ENCODE results near the gene SRP19. TPM values are rescaled to one million over a fixed set of nuclear protein-coding genes. Genes with fewer than 3 reads are reported as not detected.
A peak's percentile ranks its signal among the peaks of the same experiment; 100 is the strongest.

Gene SRP19
- total and polyA plus RNA-seq, 12 donors, result 19.4 to 80.1 (median 26.9) TPM

DNA sequence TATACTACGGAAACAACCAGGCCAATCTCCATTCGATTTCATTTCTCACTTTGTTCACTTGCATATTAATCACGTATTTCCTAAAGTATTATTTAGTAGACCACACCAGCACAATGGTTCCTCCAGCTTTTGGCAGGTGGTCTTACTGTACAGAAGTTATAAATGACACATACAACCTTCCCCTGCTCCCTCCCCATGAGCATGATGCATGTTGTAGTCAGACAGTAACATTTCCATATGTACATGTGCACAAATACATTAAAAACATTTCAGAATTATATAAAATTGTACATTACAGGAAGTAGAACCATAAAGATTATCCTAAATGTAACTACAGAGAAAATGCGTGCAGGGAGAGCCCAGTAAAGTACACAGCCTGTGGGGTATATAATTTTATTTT lies 17.0 kb downstream of the SRP19 start:
- 65 to 67% methylated on average over 4 of the region's 4 CpGs for WGBS, 2 donors
- TF ChIP-seq, protein P1, sequence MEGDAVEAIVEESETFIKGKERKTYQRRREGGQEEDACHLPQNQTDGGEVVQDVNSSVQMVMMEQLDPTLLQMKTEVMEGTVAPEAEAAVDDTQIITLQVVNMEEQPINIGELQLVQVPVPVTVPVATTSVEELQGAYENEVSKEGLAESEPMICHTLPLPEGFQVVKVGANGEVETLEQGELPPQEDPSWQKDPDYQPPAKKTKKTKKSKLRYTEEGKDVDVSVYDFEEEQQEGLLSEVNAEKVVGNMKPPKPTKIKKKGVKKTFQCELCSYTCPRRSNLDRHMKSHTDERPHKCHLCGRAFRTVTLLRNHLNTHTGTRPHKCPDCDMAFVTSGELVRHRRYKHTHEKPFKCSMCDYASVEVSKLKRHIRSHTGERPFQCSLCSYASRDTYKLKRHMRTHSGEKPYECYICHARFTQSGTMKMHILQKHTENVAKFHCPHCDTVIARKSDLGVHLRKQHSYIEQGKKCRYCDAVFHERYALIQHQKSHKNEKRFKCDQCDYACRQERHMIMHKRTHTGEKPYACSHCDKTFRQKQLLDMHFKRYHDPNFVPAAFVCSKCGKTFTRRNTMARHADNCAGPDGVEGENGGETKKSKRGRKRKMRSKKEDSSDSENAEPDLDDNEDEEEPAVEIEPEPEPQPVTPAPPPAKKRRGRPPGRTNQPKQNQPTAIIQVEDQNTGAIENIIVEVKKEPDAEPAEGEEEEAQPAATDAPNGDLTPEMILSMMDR (IDR thresholded peaks at IDR 0.05), result no peak
- no peak for DNase-seq
- Histone ChIP-seq H3K9me3 (no peaks in the 10 kb centered on the region), H3K4me3 (no peak overlapping the region), H3K4me1 (peaks cover 0 to 38% (median 11%) of the 10 kb centered on the region in 9 donors), H3K36me3 (peaks cover 0 to 95% (median 28%) of the 10 kb centered on the region in 9 donors), H3K27me3 (no peaks in the 10 kb centered on the region), H3K27ac (peak overlapping the region in 1 of 10 donors; percentile 45)
- intact Hi-C loops (cut with DNase I), result no loop called here
- ATAC-seq, result no peak

DNA sequence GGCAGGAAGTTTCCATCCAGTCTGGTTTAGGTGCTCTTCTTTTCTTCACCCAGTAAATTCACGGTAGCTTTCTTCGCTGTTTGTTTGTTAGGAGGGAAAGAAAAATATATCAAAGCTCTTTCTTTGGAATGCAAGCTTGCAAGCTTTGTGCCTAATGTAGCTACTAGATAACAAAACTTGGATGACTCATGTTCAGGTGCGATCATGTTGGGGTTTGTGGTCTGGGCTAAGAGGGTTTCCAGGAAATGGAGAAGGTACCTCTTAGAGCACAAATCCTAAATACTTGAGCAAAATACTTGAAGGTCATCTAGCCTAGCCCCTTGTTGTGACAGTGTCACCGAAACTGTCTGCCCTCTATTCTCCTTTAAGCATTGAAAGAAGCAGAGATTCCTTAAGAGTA lies 17.7 kb downstream of the SRP19 start:
- intact Hi-C loops (cut with DNase I), result no loop called here
- Histone ChIP-seq H3K36me3 (peaks cover 0 to 97% (median 28%) of the 10 kb centered on the region in 9 donors), H3K9me3 (no peaks in the 10 kb centered on the region), H3K4me3 (no peak overlapping the region), H3K4me1 (peaks cover 0 to 44% (median 16%) of the 10 kb centered on the region in 9 donors), H3K27me3 (no peaks in the 10 kb centered on the region), H3K27ac (peak overlapping the region in 5 of 10 donors; percentile 10 to 45 (median 25))
- DNase-seq (no peak), ATAC-seq (no peak)
- TF ChIP-seq, protein P1 (IDR thresholded peaks at IDR 0.05), result no peak
- WGBS, 2 donors, result 62 to 63% methylated on average over 4 of the region's 4 CpGs

DNA sequence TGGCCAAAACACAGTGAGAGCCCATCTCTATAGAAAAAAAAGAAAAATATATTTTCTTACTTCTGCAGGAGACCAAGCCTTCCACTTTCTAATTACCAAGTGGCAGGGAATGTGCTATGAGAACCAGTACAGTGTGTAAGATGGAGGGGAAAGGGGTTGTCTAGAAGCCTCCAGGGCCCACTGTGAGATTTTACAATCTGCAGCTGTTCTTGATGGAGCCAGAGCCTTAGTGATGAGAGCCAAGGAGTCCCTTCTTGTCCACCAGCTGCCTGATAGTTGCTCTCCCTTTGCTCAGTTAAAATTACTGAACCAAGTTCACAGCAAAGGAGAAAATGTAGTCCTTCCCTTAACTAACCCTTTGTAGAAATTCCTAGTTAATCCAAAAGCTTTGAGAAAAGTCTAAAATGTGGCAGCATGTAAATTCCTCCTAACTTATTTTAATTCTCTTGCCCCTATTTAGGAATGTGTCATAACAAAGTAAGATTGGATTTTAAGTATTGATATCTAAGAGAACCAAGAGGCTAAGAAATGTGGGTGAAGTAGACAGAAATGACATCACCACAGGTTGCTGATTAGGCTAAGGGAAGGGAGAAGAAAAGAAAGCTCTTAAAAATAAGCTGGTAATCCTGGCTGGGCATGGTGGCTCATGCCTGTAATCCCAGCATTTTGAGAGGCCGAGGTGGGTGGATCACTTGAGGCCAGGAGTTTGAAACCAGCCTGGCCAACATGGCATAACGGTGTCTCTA lies 19.3 kb downstream of the SRP19 start:
- peaks cover 0 to 99% (median 42%) of the 10 kb centered on the region in 9 donors for H3K36me3 ChIP-seq
- no peak overlapping the region for H3K4me3 ChIP-seq
- WGBS, 2 donors, result 67 to 91% methylated on average over 2 of the region's 2 CpGs
- TF ChIP-seq, protein P1 (IDR thresholded peaks at IDR 0.05), result no peak
- intact Hi-C loops (cut with DNase I), result no loop called here
- ATAC-seq (peak in 7 of 8 donors; percentile 23 to 69 (median 37)), DNase-seq (no peak)
- no peaks in the 10 kb centered on the region for H3K27me3 ChIP-seq
- peaks cover 0 to 59% (median 23%) of the 10 kb centered on the region in 9 donors for H3K4me1 ChIP-seq
- H3K27ac ChIP-seq, result peak overlapping the region in 1 of 10 donors; percentile 2
- H3K9me3 ChIP-seq, result no peaks in the 10 kb centered on the region

DNA sequence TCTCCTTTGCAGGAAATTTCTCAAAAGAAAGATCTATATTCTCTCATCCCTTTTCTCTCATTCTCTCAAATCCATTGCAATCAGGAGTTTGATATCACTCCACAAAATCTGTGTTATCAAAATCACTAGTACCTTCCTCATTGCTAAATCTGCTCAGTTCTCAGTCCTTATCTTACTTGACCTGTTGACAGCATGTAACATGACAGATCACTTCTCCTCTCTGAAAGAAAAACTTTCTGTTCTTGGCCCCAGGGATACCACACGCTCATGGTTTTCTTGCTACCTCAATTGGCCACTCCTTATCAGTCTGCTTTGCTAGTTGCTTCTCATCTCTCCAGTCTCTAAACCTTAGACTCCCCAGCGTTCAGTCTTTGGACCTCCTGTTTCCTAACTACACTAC lies 22.1 kb downstream of the SRP19 start:
- peak overlapping the region in 1 of 10 donors; percentile 1 for H3K27ac ChIP-seq
- no peaks in the 10 kb centered on the region for H3K9me3 ChIP-seq

More for the DNA sequence above, 22.1 kb downstream of the SRP19 start:
- Histone ChIP-seq H3K27me3 (no peaks in the 10 kb centered on the region), H3K4me3 (no peak overlapping the region), H3K36me3 (peaks cover 0 to 99% (median 49%) of the 10 kb centered on the region in 9 donors), H3K4me1 (peaks cover 0 to 52% (median 20%) of the 10 kb centered on the region in 9 donors)
- WGBS, 2 donors, result 43 to 53% methylated on average over 2 of the region's 2 CpGs
- intact Hi-C loops (cut with DNase I), result no loop called here
- DNase-seq (no peak), ATAC-seq (peak in 2 of 8 donors; percentile 21 to 31)
- TF ChIP-seq, protein P1 (IDR thresholded peaks at IDR 0.05), result no peak

Data from heart right ventricle (tissue), 16 donors.